Stimulated activated CD4-positive, alpha-beta T cell treated with anti-CD3 and anti-CD28 coated beads, Interleukin-1b, Interleukin-23, amount 100 ng/mL, for 1 hour (primary cell): ENCODE measurements around the gene MYO1C.
"Not testable (repeated sequence)": the region's sequence is repeated elsewhere in the genome, so short reads cannot be mapped to it uniquely, and the experiment has no call there.

Source experiments
- DNase-seq, 2 donors: peaks; one replicate each; pipeline ENCODE4 v3.0.0-alpha.2; 2020; ENCODE audit warnings: low read depth in 2 of 2

MYO1C gene

DNA sequence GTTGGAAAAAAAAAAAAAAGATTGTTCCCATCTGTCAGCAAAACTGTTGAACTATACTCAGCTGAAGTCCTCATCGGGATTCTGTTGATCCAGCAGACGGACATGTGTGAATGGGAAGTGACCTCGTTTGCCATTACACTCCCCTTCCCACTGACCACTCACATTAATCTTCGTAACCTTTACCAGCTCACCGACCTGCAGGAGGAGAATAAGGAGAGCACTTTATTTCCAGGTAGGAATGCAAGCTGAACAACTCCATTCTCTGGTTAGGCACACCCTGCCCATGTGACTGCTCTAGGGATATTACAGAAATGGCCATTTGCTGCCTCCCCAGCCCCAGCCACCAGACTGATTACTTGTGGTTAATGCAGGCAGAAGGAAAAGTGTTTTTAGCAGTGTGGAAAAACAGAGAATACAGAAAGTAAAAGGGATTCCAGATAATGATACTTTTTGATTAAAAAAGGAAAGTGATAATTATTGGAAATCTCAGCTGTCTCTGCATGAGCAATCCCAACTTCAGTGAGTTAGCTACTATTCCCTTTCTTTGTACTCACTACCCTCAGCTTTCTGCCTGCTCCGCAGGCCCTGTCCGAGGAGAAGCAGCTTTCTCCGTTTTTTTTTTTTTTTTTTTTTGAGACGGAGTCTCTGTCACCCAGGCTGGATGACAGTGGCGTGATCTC lies 68.9 kb downstream of the MYO1C start:
- no peak for DNase-seq

DNA sequence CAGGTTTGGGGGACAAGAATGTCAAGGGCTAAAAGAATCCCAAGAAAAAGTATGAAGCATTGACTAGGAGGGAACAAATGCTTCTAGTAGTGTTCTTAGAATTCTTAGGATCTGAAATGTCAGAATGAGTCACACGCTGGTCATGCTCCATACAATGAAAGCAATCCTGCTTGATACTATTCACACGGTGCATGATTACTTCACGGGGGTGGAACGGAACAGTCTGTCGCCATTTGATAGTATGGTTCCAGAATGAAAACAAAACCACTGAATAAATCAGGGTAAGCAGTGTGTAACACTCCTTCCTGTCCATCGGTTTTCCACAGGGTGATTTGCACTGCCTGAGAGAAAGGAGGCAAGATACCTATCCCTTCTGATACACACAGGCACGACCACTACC lies 69.6 kb downstream of the MYO1C start:
- DNase-seq: no peak

DNA sequence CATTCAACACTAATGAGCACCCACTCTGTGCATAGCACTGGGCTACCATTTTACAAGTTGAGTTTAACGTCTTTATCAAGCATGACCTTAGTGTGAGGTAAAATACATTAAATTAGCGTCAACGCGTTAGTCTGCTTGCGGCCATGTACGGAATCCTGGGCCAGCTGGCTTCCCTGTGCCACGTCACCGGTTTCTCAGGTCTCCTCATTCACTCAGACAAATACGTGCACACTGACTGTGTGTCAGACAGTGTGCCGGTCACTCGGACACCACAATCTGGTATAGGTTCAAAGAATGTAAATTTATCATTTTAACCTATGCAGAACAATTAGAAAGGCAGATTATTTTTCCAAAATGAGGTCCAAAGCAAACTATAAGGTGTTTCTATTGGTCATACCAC lies 71.0 kb downstream of the MYO1C start:
- no peak for DNase-seq

DNA sequence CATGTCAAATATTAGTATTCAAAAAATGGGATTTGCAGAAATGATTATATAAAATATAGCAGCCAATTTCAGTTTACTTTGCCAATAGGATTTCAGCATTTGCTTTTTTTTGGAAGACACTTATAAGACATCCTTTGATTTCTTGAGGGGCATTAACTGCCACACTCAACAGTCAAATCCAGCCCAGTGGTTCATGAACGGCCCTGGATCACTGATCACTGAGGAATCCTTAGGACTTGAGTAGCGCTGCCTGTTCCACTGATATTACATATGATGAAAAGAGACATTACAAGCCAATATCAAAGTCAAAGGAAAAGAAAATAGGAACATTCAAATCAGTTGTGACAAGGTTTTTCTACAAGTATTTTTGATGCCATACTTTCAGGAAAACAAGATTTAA lies 71.5 kb downstream of the MYO1C start:
- no peak for DNase-seq

DNA sequence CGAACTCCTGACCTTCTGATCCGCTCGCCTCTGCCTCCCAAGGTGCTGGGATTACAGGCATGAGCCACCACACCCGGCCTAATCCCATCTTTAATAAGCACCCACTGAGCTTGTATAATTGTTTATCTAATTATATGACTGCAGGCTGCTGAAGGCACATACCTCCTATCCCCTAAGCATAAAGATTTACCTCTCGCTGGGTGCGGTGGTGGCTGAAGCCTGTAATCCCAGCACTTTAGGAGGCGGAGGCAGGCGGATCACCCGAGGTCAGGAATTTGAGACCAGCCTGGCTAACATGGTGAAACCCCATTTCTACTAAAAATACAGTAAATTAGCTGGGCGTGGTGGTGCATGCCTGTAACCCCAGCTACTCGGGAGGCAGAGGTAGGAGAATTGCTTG lies 72.3 kb downstream of the MYO1C start:
- no peak for DNase-seq

DNA sequence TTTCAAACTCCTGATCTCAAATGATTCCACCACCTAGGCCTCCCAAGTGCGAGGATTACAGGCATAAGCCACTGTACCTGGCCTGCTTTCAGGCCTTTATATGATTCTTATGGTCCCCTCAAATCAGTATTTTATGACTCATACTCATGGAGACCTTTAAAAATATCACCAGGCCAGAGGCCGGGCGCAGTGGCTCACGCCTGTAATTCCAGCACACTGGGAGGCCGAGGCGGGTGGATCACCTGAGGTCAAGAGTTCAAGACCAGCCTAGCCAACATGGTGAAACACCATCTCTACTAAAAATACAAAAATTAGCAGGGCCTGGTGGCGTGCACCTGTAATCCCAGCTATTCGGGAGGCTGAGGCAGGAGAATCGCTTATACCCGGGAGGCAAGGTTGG lies 74.0 kb downstream of the MYO1C start:
- not testable (repeated sequence) for DNase-seq

DNA sequence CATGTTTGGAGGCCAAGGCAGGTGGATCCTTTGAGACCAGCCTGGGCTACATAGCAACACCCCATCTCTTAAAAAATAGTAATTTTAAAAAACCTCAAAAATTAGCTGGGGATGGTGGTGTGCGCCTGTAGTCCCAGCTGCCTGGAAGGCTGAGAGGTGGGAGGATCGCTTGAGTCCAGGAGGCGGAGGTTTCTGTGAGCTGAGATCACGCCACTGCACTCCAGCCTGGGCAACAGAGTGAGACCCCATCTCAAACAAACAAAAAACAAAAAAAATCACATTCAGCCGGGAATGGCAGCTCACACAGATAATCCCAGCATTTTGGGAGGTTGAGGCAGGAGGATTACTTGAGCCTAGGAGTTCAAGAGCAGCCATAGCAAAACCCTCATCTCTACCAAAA lies 76.1 kb downstream of the MYO1C start:
- no peak for DNase-seq

DNA sequence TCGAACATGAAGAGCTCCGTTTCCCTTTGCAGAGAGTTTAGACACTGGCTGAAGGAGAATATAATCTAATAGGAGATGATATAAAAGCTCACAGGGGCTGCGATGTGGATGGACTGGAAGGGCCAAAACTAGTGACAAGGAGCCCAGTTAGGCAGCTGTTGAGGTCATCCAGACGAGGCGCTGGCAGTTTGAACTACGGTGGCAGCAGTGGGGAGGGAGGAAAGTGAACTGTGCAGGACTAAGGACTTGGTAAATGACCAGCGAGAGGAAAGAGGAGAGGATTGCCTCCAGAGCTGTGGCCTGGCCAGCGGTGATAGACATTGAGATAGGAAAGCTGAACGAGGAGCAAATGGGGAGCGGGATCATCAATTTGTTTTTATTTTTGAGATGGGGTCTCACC lies 77.9 kb downstream of the MYO1C start:
- DNase-seq: no peak
